OCI-LY3 (cell line): ENCODE measurements around the gene POLR3GL.

Source experiments
- H2AFZ ChIP-seq: fragments of 200-600, 300-600 bp; shearing (Covaris generic); 2 replicates; pipeline ENCODE4 v1.6.0; 2014; ENCODE audit warnings: antibody characterized with exemption, low read depth, low read length
- H3K27ac ChIP-seq: fragments of 200-600, 300-600 bp; sonication (generic); 2 replicates; pipeline ENCODE4 v1.5.1; 2014; ENCODE audit warnings: mild to moderate bottlenecking, low read length, moderate library complexity, mixed read lengths
- H3K27me3 ChIP-seq: fragments of 200-600, 300-600 bp; sonication (generic); 2 replicates; pipeline ENCODE4 v1.6.1; 2014; ENCODE audit warnings: low read depth, low read length, mixed read lengths
- H3K36me3 ChIP-seq: fragments of 200-600, 300-600 bp; sonication (generic); replicated peaks from 2 replicates; pipeline ENCODE3; 2014; ENCODE audit warnings: low read depth, low read length, mixed read lengths
- H3K4me1 ChIP-seq: fragments of 300-600, 200-600 bp; sonication (generic); 2 replicates; pipeline ENCODE4 v1.6.1; 2014; ENCODE audit warnings: low read length, mixed read lengths
- H3K4me2 ChIP-seq: fragments of 200-600, 300-600 bp; sonication (generic); 2 replicates; pipeline ENCODE4 v1.6.1; 2014; ENCODE audit warnings: low read length, mixed read lengths
- H3K4me3 ChIP-seq: fragments of 300-600, 200-600 bp; sonication (generic); 2 replicates; pipeline ENCODE4 v1.5.1; 2014; ENCODE audit warnings: antibody characterized with exemption, mild to moderate bottlenecking, low read length, moderate library complexity
- H3K79me2 ChIP-seq: fragments of 300-600, 200-600 bp; shearing (Covaris generic); 2 replicates; pipeline ENCODE4 v1.6.1; 2014; ENCODE audit warnings: mild to moderate bottlenecking, low read length, mixed read lengths
- H3K9ac ChIP-seq: fragments of 300-600, 200-600 bp; shearing (Covaris generic); 2 replicates; pipeline ENCODE4 v1.6.0; 2014; ENCODE audit warnings: mild to moderate bottlenecking, low read length, moderate library complexity
- H3K9me3 ChIP-seq: fragments of 200-600, 300-600 bp; shearing (Covaris generic); 2 replicates; pipeline ENCODE4 v1.6.1; 2014; ENCODE audit warnings: low read length, mixed read lengths; ENCODE audit not compliant: insufficient read depth
- H4K20me1 ChIP-seq: fragments of 200-600, 300-600 bp; sonication (generic); 2 replicates; pipeline ENCODE4 v1.6.1; 2016; ENCODE audit warnings: low read length, mixed read lengths; ENCODE audit not compliant: insufficient read depth
- CTCF ChIP-seq: fragments of 200-600, 300-600 bp; sonication (generic); IDR thresholded peaks from 2 replicates; pipeline ENCODE4 v1.5.1; 2014; ENCODE audit warnings: antibody characterized with exemption, low read length, low read depth
- EZH2phosphoT487 ChIP-seq: fragments of 200-600 bp; shearing (Covaris generic); IDR thresholded peaks from 2 replicates; pipeline ENCODE4 v1.6.1; 2018; ENCODE audit warnings: antibody characterized with exemption, mixed run types, low read depth

The POLR3GL gene

GRCh38 chr1:145993618-145994390 lies 29.3 kb downstream of the POLR3GL start:
- H3K9ac ChIP-seq, result no peak overlapping the region
- H3K36me3 ChIP-seq, result peaks cover 46% of the 10 kb centered on the region
- peaks cover 41% of the 10 kb centered on the region for H4K20me1 ChIP-seq
- H3K27me3 ChIP-seq, result no peaks in the 10 kb centered on the region
- H2AFZ ChIP-seq, result no peak overlapping the region
- TF ChIP-seq EZH2phosphoT487 (no peak), CTCF (no peak)
- no peaks in the 10 kb centered on the region for H3K9me3 ChIP-seq
- peaks cover 22% of the 10 kb centered on the region for H3K4me1 ChIP-seq
- H3K27ac ChIP-seq, result no peak overlapping the region
- H3K4me2 ChIP-seq, result peak overlapping the region; percentile 90
- peaks cover 21% of the 10 kb centered on the region for H3K79me2 ChIP-seq
- H3K4me3 ChIP-seq, result peak overlapping the region; percentile 90; the same call in 1 of the 2 replicates

GRCh38 chr1:145994391-145995120 lies 30.1 kb downstream of the POLR3GL start:
- Histone ChIP-seq H3K9me3 (no peaks in the 10 kb centered on the region), H2AFZ (no peak overlapping the region), H3K9ac (peak overlapping the region; percentile 98; the same call in 1 of the 2 replicates), H4K20me1 (peaks cover 41% of the 10 kb centered on the region), H3K27ac (no peak overlapping the region), H3K4me3 (peak overlapping the region; percentile 90), H3K36me3 (peaks cover 46% of the 10 kb centered on the region), H3K4me1 (peaks cover 22% of the 10 kb centered on the region), H3K4me2 (peak overlapping the region; percentile 90), H3K79me2 (peaks cover 21% of the 10 kb centered on the region), H3K27me3 (no peaks in the 10 kb centered on the region)
- TF ChIP-seq EZH2phosphoT487 (no peak), CTCF (no peak)

GRCh38 chr1:145995148-145995881 lies 30.8 kb downstream of the POLR3GL start:
- Histone ChIP-seq H3K4me3 (peak overlapping the region; percentile 90), H3K36me3 (peaks cover 46% of the 10 kb centered on the region), H3K4me2 (peak overlapping the region; percentile 90), H3K79me2 (peaks cover 21% of the 10 kb centered on the region), H2AFZ (no peak overlapping the region), H3K27ac (peak overlapping the region; percentile 59), H3K27me3 (no peaks in the 10 kb centered on the region), H3K4me1 (peaks cover 22% of the 10 kb centered on the region), H4K20me1 (peaks cover 41% of the 10 kb centered on the region), H3K9ac (peak overlapping the region; percentile 98), H3K9me3 (no peaks in the 10 kb centered on the region)
- TF ChIP-seq CTCF (no peak), EZH2phosphoT487 (no peak)

- peak overlapping the region; percentile 98 for H3K9ac ChIP-seq
- TF ChIP-seq CTCF (no peak), EZH2phosphoT487 (no peak)
- peak overlapping the region; percentile 90 for H3K4me3 ChIP-seq
- no peaks in the 10 kb centered on the region for H3K27me3 ChIP-seq
- no peak overlapping the region for H2AFZ ChIP-seq
- H3K4me2 ChIP-seq, result peak overlapping the region; percentile 90
- H3K9me3 ChIP-seq, result no peaks in the 10 kb centered on the region
- peak overlapping the region; percentile 59 for H3K27ac ChIP-seq
- H3K36me3 ChIP-seq, result peaks cover 46% of the 10 kb centered on the region
- H3K4me1 ChIP-seq, result peaks cover 22% of the 10 kb centered on the region
- H4K20me1 ChIP-seq, result peaks cover 41% of the 10 kb centered on the region
- peaks cover 21% of the 10 kb centered on the region for H3K79me2 ChIP-seq
Observed at GRCh38 chr1:145995964-145996432, 31.5 kb downstream of the POLR3GL start.
